Pons (tissue), 1 donor: Measurements from ENCODE around the gene ADORA1.

Source experiments
- DNase-seq: peaks from one replicate; pipeline ENCODE4 v3.0.0-alpha.2; 2016; ENCODE audit warnings: low spot score

Gene ADORA1

DNA sequence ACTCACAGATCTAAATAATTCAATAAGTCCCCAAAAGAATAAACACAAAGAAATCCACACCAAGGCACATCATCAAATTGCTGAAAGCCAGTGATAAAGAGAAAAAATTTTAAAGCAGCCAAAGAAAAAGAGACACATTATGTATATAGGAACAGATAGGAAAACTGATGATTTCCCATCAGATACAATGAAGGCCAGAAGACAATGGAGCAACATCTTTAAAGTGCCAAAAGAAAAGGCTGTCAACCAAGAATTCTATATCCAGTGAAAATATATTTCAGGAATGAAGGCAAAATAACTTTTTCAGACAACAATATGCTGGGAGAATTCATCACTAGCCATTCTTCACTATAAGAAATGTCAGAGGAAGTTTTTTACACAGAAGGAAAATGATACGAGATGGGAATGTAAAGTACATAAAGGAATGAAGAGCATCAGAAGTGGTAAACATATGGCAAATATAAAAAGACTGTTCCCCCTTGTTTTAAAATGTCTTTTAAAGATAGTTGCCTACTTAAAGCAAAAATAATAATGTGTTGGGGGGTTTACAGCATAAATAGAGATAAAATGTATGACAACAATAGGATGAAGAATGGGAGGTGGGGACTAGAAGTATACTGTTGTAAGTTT is 32.4 kb upstream of the ADORA1 start:
- DNase-seq = no peak

DNA sequence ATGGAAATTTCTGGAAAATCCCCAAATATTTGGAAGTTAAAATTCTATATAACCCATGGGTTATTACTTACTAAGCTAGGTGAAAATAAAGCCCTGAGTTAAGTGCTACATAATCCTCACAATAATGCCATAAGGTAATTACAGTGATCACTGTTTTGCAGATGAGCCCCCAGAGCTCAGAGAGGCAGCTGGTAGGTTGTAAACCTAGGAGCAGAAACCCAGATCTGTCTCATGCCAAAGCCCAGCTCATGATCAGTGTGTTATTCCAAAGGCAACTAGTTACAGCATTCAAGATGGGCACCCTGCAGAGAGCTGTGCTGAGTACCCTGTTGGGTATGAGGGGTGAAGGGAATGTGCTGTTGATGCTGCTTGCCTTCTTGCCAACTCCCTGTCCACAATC is 31.0 kb upstream of the ADORA1 start:
- no peak for DNase-seq

DNA sequence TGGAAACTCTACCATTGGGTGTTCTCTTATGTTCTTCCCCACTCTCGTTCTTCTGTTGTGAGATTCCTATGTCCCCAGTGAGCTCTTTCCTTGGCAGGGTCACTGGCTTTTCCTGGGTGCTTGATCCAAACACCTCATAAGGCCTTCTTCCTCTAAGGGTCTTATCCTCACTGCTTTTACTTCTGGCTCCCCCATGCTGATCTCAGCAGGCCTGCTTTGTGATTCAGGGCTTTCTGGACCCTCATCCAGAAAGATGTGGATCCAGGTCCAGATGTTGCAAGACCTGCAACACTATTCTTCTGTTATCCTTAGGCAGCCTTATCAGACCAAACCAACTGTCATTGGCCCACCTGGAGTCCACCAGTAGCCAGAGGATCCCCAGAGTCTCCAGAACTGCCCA is 30.5 kb upstream of the ADORA1 start:
- no peak for DNase-seq

DNA sequence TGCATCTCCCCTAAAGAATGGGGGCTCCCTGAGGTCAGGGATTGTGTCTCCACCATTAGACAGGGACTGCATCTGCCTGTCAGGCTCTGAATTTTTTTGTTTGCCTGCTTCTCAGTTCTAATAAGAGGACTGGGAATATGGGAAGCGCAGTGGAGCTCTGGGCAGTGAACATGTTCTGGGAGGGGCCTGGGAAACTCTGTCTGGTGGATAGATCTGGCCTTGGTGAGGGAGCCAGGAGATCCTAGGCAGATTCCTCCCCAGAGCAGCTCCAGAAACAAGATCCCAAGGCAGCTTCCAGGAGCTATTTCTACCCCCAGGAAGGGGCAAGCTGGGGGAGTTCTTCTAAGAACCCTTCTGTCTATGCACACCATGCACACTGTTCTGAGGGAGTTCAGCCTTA is 29.1 kb upstream of the ADORA1 start:
- no peak for DNase-seq

DNA sequence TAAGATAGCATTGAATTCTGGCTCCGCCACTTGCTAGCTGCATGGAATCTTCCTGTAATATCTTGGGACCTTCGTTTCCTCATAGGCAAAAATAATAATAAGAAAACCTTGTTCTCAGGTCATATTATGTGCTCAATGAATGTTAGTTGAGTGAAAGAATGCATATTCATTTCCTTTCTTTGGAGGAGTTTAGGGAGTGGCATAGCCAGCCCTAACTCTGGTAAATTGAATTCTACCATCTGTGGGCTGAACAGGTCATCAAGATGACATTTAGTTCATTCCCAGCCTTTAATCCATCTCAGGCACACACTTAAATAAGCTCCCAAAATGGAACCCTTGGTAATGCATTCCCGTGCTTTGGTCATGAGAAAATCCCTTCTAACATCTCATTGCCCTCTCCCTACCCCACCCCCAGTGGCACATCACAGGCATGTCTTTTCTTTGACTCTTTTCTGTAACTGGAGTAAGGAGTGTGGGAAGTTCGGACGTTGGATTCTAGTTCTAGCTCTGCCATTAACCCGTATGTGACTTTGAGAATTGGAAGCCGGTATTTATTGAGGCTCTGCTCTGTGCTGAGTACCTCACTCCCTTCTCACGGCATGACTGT is 28.5 kb upstream of the ADORA1 start:
- no peak for DNase-seq

DNA sequence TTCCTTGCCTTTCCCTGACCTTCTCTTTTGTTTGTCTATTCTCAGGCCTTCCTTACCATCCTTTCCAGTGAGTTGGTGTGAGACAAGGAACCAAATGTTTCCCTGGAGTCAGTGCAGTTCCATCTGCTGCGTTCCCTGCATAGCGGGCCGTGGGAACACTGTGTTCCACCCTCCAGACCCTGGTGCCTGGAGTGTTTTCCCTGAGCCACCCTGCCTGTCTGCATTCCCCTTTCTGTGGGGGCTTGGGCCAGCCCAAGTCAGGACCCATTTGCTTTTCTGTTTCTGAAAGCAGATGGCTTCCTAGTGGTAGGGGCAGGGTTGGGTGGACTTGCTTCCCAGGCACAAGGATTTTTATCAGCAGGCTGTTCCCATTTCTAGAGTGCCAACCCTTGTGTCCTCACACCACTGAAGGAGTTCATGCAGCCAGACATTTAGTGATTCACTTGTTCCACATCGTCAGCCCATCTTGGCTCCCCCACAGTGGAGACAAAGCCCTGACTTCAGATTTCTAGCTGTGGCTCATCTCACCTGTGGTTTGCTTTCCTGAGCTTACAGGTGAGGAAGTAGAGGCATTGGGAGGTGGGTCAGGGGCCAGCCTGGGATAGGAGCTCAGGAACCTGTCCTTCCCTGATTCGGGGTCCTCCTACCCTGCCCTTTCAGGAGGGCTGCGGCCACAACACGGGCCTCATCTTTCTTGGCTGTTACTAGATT is 27.6 kb upstream of the ADORA1 start:
- no peak for DNase-seq

DNA sequence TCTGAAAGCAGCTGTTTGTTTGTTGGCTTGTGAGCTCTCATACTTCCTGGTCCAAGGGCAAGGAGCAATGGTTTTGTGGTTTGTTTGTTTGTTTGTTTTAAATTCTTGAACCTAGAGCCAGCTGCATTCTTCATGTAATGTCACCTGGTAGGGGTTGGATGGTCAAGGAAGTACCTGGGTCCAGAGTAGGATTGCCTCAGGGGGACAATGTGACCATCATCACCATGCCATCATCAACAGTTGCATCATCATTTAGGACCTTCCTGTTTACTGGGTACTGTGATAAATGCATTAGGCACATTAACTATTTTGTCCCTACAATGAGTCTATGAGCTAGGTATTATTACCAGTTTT is 27.0 kb upstream of the ADORA1 start:
- DNase-seq = no peak

DNA sequence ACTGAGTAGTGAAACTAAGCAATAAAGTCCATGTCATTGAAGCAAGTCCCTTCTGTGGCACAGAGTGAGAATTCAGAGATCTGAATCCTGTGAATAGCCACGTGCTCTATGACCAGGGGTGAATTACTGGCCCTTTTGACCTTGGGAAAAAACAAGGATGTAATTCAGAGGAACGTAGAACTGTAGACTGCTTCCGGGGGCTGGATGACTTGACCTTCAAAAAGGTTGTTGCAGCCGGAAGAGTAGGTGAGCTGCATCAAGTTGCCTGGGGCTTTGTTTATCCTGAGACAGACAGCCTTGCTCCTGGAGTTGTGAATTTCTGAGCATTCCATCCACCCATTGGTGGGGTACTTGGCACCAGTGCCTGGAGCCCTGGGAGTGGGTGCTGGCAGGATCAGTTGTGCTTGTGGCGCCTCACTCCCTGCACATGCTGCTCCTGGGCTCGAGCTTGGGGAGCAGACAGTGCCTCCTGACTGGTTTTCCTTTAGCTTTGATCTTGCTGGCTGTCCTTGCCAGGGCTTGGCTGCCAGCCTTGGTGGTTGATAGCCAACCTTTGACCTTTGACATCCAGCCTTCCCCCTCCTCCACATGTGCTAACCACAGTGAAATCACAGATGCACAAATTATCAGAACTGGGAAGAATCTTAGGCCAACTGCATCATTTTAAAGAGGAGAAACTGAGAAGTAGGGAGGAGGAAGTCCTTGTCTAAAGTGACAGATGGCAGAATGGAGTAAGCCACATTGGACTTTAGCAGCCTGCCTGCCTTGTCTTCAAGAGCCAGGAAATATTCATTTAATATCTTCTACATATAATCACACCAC is 25.5 kb upstream of the ADORA1 start:
- DNase-seq = peak; percentile 12

DNA sequence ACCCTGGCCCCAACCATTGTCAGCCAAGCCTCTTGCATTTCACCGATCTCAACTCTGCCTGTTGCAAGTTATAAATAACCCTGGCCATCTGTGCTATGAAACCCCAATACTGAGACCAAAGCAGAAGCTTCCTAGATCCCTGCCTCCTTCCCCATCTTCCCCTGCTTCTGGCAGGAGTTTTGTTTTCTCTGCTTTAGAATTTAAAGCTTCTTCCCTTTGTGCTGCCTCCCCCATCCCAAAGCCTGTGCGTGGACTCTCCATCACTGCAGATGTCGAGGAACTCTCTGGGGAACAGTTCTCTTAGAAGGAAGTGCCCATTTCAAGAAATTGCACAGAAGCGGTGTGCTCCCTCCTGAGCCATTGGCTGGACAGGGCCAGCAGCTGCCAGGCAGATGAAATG is 24.3 kb upstream of the ADORA1 start:
- no peak for DNase-seq

DNA sequence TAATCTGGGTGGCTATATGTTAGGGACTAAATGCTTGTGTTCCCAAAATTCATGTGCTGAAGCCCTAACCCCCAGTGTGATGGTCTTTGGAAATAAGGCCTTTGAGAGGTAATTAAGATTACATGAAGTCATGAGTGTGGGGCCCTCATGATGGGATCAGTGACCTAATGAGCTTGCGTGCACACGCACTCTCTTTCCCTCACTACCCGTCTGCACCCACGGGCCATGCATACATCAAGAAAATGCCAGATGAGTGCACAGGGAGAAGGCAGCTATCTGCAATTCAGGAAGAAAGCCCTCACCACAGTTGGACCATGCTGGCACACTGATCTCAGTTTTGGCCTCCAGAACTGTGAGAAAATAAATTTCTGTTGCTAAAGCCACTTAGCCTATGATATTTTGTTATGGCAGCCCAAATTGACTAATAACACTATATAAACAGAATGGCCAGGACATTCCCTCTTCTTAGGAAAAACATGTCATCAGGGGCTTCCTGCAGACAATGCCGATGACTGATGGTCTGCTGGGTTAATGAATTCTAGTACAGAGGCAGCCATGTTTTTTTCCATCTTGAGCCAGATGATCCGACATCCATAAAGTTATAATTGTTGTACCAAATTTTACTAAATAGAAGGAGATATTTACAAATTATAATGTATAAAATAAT is 23.6 kb upstream of the ADORA1 start:
- DNase-seq = no peak

DNA sequence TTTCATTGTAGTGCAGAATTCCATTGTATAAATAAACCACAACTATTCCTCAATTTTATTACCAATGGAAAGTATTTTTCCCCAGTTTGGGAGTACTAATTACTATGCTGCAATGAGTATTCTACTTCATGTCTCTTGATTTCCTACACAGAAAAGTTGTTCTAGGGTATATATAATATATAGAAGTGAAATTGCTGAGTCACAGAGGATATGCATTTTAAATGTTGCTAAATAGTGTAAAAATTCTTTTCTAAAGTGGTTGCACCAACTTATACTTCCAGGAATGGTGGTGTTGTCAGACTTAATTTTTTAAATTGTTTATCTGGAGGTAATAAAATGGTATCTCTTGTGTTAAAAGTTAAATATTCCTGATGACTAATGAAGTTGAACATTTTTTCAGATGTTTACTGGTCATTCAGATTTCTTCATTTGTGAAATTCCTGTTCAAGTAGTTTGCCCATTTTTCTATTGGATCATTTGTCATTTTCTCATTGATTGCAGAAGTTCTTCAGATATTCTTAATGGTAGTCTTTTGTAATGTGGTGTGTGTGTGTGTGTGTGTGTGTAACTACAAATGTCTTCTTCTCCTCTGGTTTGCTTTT is 22.6 kb upstream of the ADORA1 start:
- DNase-seq = no peak

DNA sequence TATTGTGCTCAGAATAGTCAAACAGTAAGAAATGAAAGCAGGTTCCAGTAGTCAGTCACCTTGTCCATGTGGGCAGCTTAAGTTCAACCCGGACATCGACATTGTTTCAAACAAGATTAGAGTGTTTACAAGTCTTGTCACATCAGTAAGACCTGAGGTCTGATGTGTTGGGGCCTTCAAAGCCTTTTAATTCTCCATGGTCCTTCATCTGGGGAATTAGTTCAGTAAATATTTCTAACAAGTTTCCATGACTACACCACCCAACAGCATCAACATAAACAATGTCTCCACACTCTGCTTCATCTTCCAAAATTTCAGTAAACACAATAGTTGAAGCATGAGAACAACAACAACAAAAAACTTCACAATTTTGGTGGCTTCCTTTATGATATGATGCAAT is 15.1 kb upstream of the ADORA1 start:
- DNase-seq = no peak

DNA sequence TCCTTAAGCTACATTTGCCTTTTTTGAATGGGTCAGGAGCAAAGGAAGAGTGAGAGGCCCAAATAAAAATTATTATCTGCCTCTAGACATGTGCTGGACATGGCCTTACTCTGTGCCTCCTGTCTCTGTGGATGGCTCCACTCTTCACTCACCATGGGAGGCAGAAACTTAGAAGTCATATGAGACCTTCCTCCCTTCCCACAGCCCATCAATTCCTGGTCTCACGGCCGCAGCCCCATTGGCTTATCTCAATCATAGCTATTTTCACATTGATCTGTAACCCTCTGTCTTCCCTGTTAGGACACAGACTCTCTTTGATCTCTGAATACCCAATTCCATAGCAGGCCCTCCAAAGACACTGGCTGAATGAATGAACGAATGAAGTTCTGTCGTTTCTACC is 14.2 kb upstream of the ADORA1 start:
- DNase-seq = no peak

DNA sequence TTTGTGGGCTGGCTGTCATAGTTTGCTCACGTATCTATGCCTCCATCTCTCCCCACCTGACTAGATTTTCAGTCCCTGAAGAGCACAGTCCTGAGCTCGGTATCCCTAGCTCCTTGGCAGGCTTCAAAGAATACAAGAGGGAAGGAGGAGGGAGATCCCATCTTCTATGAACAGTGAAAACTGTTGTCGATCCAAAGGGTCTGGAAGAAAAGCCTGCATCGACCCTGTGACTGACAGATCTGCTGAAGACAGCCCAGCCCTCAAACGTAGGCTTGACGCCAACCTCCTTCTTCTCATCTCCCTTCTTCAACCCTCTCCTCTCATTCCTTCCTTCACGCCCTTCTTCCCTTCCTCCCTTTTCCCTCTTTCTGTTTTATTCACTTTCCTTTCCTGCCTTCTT is 13.3 kb upstream of the ADORA1 start:
- DNase-seq = no peak

DNA sequence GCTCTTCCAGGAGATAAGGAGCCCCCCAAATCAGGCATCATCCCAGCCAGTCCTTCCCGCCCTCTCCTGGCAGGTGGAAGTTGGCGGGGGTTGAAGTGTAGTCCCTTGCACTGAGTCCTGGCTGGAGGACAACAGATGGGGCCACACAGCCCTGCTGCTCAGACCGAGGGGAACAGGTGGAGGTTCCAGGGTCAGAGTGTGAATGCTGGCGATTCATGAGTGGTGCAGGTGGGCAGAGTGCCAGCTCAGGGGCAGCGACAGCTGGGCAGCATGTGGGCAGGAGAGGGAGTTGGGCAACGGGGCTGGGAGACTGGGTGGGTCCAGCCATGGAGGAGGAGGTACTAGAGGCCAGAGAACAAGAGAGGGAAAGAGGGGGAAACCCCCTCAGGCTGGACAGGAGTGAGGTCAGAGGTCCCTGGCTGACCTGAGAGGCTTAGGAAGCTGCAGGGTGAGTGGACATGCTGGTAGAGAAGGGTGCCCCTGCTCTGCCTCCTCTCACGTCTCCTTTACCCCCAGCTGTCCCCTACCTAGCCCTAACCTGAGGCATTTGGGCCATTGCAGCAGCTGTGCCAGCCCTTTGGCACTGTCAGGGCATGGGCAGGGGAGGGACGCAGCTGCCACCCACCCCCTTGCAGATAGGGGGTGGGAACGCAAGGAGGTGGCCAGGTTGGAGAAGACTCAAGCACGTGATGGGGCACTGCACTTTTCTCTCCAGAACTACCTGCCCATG is 11.3 kb upstream of the ADORA1 start:
- no peak for DNase-seq

DNA sequence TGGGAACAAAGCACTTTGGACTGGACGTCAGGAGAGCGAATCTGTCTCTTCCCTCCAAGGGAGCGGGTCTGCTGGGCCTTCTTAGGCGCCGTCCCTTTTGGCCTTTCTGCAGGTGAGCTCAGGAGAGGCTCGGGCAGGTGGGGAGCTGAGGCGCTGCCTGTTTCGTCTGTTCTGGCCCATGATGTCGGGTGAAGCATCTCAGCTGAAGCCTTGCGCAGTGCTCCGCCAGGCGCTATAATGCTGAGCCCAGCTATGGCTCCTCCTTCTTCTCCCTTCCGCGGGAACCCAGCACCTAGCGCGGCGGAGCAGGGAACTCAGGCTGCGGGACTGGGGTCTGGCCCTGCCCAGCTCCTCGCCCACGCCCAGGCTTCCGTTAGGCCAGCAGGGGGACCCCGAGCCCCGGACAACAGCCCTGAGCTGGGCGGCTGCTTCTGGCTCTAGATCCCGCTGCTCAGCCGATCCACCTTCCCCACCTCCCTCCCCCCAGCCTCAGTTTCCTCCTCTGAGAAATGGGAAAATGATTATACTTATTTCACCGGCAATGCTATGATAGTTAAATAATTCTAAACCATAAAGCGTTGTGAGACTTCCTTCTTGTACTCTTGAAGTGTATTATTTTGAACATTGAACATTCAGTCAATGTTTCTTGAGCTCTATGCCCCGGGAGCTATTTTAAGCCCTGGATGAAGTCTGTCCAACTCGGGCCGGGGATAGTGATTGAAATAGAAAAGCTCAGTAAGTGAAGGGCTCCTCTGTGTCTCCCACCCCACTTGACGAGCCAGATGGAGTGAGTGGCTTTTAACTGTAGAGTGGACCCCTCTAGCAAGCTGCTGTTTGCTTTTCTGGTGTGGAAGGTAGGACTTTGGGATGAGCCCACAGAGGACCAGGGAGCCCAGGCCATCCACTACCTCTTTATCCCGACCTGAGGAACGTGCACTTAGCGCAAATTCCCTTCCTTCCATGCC is 9.6 kb upstream of the ADORA1 start:
- no peak for DNase-seq

DNA sequence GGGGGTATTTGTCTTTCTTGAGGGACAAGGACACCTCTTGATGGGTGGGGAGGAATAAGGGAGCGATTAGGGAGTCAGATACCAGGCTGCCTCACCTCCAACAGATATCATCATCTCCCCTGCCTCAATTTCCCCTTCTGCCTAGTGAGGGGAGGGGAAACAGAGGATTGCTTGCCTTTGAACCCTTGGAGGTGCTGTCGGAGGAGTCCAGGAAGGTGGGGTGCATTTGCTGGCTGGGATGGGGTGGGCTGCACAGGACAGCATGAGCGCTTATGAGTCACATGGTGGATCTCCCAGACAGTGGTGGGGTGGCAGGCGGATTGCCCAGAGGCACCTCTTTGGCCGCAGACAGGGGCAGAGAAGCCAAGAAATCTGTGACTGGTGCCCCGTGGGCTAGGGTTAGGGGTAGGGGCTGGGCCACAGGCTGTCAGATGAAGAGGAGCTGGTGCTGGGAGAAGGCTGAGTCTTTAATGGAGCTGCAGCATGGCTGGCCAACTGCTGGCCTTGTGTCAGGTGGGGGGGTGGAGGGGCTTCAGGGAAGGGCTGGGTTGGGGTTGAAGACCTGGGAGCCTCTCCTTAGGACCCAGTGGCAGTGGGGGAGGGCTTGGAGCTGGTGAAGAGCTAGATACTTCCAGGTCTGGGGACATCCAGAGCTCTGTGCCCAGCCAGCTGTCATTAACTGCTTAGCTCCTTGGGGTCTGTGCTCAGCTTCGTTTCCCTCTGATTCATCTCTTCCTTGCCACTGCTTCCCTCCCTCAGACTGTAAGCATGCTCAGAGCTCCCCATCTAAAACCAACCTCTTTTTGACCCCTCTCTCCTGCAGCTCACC is 7.0 kb upstream of the ADORA1 start:
- DNase-seq = no peak

DNA sequence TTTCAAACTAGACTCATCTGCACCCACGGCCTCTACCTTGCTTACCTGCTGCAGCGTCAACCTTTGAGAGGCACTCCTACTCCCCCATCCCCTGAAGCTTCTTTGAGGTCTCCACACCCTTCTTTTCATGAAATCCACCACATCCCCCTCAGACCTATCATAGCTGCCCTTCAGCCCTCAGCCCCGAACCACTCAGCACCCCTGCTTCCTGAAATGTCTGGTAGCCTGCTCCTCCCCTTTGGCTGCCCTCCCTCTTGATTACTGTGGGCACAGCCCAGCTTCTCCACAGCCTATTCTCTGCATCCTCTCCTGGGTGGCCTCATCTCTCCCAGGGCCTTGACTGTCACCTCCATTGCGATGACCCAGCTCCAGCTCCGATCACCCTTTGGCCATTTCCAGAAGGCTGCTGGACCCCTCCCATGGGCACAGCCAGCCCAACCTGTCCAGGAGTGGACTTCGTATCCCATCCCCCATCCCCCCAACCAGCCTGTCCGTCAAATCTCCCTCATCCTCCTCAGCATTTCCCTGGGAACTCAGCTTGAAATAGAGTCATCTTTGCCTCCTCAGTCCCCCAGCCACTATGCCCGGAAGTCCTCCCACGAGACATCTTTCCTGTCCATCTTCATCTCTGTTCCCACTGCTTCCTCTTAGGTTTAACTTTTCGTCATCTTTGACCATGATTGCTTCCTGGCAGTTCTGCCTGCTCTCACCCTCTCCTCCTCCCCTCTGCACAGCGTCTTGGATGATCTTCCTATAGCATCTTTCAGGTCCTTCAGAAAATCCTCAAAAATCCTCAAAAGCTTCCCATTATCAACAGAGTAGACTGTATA is 6.1 kb upstream of the ADORA1 start:
- DNase-seq = no peak
